GM21576 (cell line): ENCODE measurements around the gene EPHB1.

Source experiments
- ATAC-seq: cut with Tn5 transposase; IDR thresholded peaks from one replicate; pipeline ENCODE4 v1.9.1; 2021; ENCODE audit warnings: mild to moderate bottlenecking, moderate library complexity; ENCODE audit not compliant: unreplicated experiment

The EPHB1 gene

DNA sequence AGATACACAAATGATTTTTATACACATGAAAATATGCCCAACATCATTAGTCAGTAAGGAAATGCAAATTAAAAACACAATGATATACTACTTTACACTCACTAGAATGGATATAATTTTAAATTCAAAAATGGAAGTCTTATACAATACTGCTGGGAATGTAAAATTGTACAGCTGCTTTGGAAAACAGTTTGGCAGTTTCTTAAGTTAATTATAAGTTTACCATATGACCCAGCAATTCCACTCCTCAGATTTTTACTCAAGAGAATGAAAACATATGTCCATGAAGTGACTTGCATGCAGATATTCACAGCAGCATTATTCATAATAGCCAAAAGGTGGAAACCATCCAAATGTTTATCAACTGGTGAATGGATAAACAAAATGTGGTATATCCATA, 281.3 kb downstream of the EPHB1 start:
- ATAC-seq, result no peak

DNA sequence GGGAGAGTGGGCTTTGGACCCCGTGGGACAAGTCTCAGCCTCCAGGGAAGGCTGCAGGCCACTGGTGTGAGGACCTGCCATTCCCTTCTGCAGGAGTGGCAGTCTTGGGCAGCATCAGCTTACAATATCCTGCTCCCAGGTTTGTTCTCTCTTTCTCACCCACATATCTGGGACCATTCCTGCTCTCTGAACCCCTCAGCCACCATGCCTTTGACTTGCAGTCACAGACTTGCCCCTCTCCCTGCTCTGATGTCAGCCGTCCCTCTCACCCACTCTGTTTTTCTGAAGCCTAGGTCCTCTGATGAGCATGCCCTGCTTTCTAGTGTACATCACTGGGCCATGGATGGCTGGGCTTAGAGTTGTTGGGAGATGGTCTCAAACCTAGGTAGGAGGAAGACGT, 282.1 kb downstream of the EPHB1 start:
- no peak for ATAC-seq

DNA sequence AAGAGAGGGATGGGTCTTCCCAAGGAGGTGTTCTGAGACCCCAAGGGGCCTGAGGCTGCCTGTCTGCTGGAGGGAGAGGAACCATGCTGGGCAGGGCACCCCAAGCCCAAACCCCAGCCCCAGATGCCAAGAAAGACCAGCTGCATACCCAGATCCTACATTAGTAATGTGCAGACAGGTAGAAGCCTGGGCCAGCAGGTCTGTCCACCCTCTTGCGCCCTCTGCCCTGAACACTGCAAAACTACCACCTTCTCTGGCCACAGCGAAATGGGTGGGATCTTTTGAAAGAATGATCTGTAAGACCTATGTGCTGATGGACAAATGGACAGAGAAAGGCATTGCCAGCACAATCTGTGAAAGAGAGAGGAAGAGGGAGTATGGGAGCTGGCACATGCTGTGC, 283.2 kb downstream of the EPHB1 start:
- no peak for ATAC-seq

DNA sequence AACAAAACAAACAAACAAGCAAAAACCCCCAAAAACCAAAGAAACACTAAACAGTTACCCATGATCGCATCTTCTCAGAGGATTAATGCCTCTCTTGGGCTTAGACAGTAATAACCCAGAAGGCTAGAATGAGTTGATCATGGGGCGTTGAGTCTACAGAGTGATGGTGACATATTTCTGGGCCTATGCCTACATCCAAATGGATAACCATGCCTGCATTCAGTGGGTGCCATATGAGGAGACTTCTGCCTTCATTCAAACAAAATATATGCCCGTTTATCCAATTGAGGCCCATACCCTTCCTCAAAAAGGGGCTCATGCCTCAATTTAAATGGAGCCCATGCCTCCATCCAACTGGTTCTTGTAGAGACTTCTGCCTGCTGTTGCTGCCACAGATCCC, 284.0 kb downstream of the EPHB1 start:
- no peak for ATAC-seq

DNA sequence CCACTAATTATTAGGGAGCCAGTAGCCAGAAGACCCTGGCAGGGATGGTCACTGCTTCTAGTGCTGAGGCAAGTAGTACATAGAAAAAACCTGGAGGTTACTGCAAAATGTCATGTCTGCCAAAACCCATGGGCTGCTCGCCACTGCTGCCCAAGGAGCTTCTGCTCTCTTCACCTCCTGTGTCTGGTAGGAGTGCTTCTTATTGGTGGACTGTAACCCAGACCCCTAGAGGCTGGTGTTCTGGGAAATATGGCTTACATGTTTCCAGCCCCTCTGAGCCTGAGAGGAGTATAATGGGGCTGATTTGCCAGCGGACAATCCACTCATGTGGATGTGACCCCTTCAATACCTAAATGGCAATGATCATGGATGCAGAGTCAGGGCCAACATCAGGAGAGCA, 286.4 kb downstream of the EPHB1 start:
- no peak for ATAC-seq

DNA sequence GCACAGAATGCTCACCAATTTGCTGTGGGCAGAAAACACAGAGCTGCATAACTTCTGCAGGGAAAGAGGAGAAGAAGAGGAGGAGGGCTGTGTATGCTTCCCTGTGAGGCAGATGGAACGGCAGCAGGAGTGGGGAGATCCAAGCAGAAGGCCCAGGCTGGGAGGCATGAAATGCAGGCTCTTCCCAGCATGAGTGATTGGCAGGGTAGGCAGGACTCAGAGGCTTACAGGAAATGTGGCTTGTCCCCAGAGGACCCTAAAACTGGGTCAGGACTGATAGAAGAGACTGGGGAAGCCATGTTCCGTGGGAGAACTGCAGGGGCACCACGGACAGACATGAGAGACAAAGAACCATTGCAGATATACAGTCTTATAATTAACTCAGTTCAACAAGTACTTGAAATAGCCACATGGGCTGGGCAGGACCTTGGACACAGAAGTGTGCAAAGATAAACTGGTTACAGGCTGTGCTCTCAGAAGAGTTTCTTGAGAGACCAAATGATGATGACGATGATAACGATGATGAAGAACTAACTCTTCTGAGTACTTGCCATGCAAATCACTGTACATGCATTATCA, 286.9 kb downstream of the EPHB1 start:
- no peak for ATAC-seq

DNA sequence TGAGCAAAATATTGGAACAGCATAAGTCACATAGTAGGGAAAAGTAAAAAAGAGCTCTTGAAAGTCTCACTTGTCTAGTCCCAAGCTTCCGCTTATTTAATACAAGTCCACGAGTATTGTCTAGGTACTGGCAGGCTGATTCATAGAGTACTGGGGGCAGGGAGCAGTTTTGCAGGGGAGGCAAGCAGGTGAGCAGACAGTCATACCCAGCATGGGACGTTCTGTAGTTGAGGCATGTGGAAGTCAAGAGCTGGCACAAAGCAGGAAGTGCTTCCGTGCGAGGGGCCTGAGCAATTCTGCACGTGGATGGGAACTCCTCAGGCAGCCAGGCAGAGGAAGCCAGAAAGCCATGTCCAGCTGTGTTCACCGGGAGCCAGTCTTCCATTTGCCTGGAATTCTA, 287.6 kb downstream of the EPHB1 start:
- no peak for ATAC-seq

DNA sequence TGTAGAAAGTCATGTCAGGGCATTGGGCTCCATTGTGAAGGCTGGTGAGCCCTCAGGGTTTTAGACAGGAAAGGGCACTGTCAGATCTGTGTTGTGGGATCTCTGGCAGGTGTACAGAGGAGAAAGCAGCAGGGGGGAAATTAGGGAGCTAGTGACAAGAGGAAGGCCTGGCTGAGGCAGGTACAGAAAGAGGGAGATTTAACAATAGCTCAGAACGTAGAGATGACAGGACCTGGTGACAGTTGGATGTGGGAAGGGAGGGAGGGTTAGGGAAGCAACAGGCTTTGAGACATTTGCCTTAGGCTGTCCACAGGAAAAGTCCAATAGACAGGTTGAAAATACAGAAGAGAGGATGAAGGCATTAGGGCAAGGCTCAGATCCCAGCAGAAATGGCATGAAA, 288.1 kb downstream of the EPHB1 start:
- ATAC-seq, result no peak

DNA sequence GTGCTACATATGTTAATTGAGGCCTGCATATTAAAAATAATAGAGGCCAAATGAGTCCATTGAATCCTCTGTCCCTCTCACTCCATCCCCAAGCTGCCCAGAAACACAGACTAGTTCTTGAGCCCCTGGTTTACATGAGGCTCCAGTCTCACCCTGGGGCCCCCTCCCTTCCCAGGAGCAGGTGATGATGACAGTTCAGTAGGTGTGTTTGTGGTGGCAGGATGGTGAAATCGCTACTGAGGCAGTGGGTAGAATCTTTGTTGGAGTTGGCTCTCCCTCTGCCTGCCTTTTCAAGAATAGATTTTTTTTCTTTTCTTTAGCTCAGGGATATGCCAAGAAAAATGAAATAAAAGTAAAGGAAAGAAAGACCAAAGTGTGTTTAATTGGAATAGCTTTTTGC, 288.7 kb downstream of the EPHB1 start:
- ATAC-seq, result no peak

DNA sequence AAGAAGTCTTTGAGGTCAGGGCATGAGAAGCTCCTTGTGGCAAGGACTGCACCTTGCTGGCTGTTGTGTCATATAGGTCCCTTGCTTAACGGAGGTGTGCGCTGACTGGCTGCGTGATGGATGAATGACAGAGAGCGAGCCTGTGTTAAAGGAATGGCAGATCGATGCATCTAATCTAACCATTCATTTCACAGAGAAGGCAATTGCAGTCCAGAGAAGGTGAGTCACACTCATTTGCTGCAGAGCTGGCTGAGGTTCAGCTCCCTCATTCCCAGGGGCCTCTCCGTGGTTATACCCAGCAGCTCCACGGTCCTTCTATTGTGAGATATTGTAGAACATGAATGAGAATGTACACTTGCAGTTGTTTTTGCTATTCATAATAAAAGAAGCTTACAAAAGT, 289.3 kb downstream of the EPHB1 start:
- no peak for ATAC-seq

DNA sequence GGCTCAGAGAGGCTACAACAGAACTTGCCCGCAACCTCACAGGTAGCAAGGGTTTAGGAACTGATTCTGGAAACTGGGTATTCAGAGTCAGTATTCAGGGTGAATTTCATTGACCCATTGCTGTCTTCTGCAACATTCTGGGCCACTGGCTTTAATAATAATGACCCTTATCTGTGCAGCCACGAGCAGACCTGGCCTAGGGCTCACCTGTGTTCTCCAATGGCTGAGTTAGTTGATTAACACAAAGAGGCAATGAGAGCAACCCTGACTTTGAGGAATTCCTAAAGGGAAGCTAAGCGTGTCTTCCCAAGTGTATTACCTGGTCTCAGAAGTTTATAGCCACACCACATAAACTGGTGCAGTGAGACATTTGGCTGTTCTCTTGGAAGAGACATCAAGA, 289.9 kb downstream of the EPHB1 start:
- no peak for ATAC-seq

DNA sequence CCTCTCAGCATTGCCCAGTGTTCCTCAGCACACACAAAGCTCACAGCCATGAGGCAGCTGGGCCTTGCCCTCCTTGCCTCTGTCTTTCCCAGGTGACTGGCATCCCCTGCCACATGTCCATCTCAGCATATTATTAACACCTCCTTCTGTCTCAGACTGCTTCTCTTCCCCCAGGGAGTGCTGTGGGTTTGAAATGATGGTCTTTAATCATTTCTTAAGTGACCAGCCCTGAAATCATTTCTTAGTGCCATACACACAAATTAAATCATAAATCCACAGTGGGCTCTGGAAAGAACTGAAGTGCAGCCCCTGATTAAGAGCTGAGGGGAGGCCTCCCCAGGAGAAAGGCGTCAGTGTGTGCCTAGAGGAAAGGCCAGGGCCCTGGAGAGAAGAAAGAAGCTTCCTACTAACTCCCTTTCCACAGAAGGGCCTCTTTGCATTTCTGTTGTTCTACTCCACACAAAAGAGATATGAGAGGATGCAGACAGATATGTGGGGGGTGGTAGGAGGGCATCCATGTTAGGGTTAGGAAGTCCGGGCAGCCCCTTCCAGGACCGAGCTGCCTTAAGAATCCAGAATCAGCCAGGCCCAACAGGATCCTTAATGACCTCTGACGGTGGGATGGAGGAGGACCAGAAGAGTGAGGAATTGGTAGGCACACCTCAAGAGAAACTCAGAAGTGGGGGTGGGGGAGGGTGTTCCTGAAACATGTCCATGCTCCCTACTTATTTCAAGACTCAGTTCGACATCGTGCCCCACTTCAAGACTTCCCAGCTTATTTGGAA, 290.8 kb downstream of the EPHB1 start:
- ATAC-seq, result no peak

DNA sequence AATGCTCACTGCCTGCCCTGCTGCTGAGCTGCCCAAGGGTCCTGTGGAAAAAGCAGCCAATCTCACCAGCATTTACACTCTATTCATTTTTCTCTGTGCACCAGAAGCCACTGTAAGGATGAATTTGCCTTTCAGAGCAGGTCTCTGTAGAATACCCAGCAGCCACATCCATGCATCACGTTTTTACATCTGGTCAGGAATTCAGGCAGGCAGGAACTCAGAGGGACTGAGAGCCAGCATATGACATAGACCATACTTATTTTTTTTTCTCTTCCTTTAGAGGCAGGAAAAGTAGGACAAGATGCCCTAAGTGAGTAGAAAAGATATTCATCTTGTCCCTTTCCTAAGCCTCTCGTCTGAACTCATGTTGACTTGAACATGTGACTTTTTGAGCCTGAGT, 292.7 kb downstream of the EPHB1 start:
- ATAC-seq, result no peak

DNA sequence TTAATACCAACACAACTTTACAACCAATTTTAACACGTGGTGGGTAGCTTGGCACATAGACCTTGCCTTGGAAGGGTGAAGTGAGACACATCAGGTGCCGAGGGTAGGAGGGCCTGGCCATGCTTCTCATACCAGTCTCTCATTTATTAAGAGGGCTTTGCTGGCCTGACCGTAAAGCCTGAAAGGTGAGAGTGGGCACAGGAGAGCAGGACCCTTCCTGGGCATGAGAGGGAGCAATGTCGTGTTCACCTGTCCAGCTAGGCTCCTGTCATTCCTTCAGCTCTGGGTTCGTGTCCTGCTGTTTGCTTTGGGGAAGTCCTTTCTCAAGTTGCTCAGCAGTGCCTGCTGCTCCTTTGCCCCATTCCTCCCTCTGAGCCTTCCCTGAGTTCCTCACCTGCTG, 294.4 kb downstream of the EPHB1 start:
- ATAC-seq, result no peak

DNA sequence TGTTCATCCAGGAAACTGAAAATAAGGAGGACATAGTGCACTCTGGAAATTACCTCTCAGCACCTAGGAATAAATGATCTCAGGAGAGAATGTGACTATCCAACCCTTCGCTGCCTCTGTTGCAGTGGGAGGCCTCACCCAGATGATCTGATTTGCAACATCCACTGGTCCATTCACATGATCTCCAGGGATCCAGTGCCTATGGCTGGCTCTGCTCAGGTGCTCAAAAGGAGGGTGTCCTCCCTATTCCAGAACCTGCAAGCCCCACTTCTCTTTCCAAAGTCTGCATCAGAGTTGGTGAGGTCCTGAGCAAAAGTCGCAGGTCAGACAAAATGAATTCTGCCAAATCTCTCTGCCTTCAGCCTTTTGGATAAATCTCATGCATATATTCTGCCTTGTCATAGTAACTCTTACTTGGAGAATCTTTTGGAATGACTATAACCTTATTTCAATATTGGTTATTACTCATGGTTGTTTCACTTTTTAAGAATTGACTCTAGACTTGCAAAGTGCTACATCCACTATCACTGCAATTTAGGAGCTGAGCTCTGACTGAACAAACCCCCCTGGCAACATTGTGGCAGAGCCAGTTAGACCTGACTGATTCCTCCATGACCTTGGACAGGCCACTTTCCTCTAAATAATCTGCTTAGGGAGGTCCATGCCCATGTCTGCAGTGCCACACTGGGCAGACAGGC, 295.1 kb downstream of the EPHB1 start:
- no peak for ATAC-seq

DNA sequence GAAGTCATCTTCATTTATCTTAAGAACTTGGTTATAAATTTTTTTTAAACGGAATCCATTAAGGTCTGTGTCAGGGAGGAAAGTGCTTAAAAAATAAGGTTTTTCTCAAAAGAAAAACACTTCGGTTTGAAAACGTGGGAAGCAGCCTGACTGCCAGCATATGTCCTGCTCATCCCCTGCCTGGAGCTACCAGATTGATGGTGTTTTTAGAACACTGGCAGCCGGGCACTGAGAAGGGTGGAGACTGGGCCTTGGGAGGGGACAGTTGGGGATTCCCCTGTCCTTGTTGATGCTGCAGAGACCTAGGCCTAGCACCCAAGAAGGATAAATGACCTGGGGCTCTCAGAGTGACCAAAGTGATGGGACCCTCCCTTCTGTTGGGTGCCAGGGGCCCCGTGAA, 296.9 kb downstream of the EPHB1 start:
- no peak for ATAC-seq

DNA sequence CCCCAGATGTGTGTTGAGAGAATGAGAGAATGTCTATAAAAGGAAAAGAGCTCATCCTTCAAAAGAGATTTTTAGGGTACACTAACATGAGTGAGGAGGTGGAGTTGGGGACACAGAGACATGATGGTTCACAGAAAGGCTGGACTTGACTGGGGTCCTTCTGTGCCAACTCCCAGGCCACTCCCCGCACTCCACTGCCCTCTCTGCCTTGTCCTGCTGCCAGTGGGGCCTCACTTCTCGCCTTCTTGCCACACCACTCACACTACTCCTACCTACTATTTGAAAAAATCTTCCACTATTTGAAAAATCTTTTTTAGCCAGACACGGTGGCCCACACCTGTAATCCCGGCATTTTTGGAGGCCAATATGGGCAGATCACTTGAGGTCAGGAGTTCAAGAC, 298.1 kb downstream of the EPHB1 start:
- no peak for ATAC-seq

DNA sequence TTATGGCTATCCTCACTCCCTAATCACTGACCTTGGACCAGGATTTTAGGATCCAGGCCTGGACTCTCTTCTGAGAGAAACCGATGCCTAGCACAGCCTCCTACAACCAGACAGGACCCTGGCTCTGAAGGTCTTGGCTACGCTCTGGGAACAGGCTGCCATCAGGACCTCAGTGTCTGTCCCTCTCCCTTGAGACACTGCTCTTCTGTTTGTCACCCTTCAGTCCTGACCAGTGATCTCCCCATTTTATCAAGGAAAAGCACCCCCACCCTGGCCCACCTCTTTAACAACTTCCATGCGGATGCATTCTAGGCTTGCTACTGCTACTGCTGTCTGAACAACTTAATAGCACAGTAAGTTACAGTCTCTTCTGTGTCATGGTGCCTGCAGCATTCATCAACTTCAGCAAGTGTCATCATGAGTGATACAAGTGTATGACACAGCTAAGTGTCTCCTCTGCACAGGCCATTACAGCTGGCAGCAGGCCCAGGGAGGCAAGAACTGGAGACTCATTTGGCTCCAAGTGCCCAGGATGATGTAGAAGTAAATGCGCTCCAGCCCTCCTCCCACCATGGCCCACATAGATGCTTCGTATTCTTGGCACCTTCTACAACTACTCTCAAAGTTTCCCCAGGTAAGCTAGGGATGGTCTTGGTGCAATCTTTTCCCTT, 302.4 kb downstream of the EPHB1 start:
- no peak for ATAC-seq

DNA sequence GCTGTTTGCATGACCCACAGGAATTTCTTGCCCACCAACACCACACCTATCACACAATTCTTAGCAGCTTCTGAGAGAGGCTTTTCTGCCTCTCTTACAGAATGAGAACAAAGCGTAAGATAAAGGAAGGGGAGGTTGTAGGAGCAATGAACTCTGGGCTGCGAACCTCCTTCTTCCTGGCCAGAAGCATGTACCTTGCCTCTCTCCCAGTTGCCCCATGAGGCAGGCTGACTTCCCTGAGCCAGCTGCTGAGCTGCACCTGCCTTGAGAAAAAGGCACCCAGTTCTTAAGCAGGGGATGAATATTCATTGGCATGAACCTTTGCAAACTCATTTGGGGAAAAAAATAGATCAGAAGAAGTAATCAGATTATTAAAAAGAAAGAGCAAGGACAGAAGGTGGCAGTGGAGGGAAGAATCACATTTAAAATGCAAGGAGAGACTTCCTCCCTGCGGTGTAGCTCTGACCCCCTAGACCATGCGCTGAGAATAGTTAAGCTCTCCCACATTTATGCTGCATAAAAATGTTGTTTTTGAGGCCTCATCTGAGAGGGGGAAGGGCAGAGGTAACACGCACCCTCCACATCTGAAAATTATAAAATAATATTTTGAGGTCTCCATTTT, 304.8 kb downstream of the EPHB1 start:
- no peak for ATAC-seq

DNA sequence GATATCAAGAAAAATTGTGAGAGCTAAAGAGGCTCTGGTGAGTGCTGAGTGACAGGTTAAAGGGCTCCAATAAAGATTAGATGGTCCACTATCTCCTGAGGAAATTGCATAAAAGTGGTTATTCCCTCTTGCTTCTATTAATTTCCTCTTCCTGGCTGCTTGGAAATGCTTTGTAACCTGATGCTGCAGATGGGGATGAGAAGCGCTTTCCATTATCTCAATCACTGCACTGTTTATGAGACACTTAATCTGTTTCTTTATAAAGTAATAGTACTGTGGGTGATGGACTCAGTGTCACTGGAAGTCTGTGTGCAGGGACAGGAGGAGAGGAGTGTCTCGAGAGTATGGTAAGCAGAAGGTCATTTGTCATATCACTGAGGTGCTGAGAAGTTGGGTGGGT, 305.3 kb downstream of the EPHB1 start:
- ATAC-seq, result no peak

DNA sequence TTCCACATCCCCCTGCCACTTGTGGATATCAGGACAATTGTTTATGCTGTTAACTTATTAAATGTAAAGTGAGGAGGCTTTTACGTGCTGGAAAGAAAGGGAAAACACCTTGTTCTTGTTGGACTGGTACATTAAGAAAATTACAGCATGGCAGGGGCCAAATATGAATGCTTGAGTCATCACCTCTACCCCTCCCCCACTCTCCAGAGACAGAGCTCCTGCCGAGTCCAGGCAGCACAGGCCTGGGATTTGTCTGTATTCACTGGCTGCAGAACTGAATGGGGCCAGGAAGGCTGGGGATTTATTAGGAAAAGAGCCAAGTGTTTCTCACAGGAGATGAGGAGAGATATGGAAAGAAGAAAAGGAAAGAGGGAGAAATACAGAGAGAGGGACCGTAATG, 308.9 kb downstream of the EPHB1 start:
- ATAC-seq, result no peak
